HG02571 (cell line): ENCODE data around the gene PDXDC1.
"Not testable (repeated sequence)": the region's sequence is repeated elsewhere in the genome, so short reads cannot be mapped to it uniquely, and the experiment has no call there.

Experiments used
- ATAC-seq: cut with Tn5 transposase; IDR thresholded peaks from one replicate; pipeline ENCODE4 v1.9.1; 2021; ENCODE audit warnings: mild to moderate bottlenecking, moderate library complexity; ENCODE audit not compliant: unreplicated experiment

Gene PDXDC1

GRCh38 chr16:15154650-15155562 lies 180.1 kb downstream of the PDXDC1 start:
- not testable (repeated sequence) for ATAC-seq

- not testable (repeated sequence) for ATAC-seq
Observed at GRCh38 chr16:15157644-15158043, 182.8 kb downstream of the PDXDC1 start.

- not testable (repeated sequence) for ATAC-seq
Observed at GRCh38 chr16:15159671-15160070, 184.8 kb downstream of the PDXDC1 start.

- ATAC-seq = not testable (repeated sequence)
Observed at GRCh38 chr16:15160571-15160970, 185.7 kb downstream of the PDXDC1 start.

- ATAC-seq = not testable (repeated sequence)
Observed at GRCh38 chr16:15163055-15163454, 188.2 kb downstream of the PDXDC1 start.

GRCh38 chr16:15166177-15166576 lies 191.4 kb downstream of the PDXDC1 start:
- not testable (repeated sequence) for ATAC-seq

- not testable (repeated sequence) for ATAC-seq
Observed at GRCh38 chr16:15168303-15168702, 193.5 kb downstream of the PDXDC1 start.

- ATAC-seq = not testable (repeated sequence)
Observed at GRCh38 chr16:15168953-15169652, 194.3 kb downstream of the PDXDC1 start.

GRCh38 chr16:15179909-15180308 lies 205.1 kb downstream of the PDXDC1 start:
- not testable (repeated sequence) for ATAC-seq

GRCh38 chr16:15180946-15181345 lies 206.1 kb downstream of the PDXDC1 start:
- ATAC-seq = not testable (repeated sequence)

- not testable (repeated sequence) for ATAC-seq
Observed at GRCh38 chr16:15184000-15184399, 209.2 kb downstream of the PDXDC1 start.
